Fibroblast of the aortic adventitia (primary cell): Measurements from ENCODE around the gene WNK1. TPM values are rescaled to one million over a fixed set of nuclear protein-coding genes. Genes with fewer than 3 reads are reported as not detected.

Source experiments
- DNase-seq: peaks from one replicate; pipeline ENCODE4 v3.0.0-alpha.2; 2010; ENCODE audit warnings: low read depth
- H3K4me3 ChIP-seq: 2 replicates; pipeline ENCODE4 v1.5.1; 2011; ENCODE audit warnings: low read depth, mild to moderate bottlenecking, control low read depth, low read length, moderate library complexity
- total RNA-seq: library from RNA; depleted of rRNA; stranded (reverse); fragments of >200 nt; gene quantifications from 2 replicates; pipeline ENCODE4 v1.2.3, GENCODE V29; 2012; ENCODE audit warnings: low replicate concordance
- TF ChIP-seq, protein P1 (sequence below): IDR thresholded peaks from 2 replicates; pipeline ENCODE4 v1.5.1; 2011; ENCODE audit warnings: mild to moderate bottlenecking, low read length, control low read depth, inconsistent platforms; ENCODE audit not compliant: insufficient read depth

Gene WNK1
- total RNA-seq, 1 donor = 91.7 TPM

GRCh38 chr12:862303-862911 lies 110.0 kb downstream of the WNK1 start:
- no peak for DNase-seq
- H3K4me3 ChIP-seq = no peak overlapping the region
- TF ChIP-seq, protein P1, sequence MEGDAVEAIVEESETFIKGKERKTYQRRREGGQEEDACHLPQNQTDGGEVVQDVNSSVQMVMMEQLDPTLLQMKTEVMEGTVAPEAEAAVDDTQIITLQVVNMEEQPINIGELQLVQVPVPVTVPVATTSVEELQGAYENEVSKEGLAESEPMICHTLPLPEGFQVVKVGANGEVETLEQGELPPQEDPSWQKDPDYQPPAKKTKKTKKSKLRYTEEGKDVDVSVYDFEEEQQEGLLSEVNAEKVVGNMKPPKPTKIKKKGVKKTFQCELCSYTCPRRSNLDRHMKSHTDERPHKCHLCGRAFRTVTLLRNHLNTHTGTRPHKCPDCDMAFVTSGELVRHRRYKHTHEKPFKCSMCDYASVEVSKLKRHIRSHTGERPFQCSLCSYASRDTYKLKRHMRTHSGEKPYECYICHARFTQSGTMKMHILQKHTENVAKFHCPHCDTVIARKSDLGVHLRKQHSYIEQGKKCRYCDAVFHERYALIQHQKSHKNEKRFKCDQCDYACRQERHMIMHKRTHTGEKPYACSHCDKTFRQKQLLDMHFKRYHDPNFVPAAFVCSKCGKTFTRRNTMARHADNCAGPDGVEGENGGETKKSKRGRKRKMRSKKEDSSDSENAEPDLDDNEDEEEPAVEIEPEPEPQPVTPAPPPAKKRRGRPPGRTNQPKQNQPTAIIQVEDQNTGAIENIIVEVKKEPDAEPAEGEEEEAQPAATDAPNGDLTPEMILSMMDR = no peak

GRCh38 chr12:863285-863684 lies 110.9 kb downstream of the WNK1 start:
- TF ChIP-seq, protein P1 = no peak
- H3K4me3 ChIP-seq = no peak overlapping the region
- DNase-seq = no peak

- TF ChIP-seq, protein P1 = no peak
- DNase-seq = no peak
- no peak overlapping the region for H3K4me3 ChIP-seq
These were observed 113.2 kb downstream of the WNK1 start for GRCh38 chr12:865614-866013.

DNA sequence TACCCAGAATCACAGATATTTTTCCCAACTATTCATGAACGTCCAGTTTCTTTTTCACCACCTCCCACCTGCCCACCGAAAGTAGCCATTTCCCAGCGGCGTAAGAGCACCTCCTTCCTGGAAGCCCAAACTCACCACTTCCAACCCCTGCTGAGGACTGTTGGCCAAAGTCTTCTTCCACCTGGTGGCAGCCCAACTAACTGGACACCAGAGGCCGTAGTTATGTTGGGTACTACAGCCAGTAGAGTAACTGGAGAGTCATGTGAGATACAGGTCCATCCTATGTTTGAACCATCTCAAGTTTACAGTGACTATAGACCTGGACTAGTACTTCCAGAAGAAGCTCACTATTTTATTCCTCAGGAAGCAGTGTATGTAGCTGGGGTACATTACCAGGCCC lies 115.5 kb downstream of the WNK1 start:
- no peak overlapping the region for H3K4me3 ChIP-seq
- no peak for DNase-seq
- TF ChIP-seq, protein P1 = no peak

- H3K4me3 ChIP-seq = no peak overlapping the region
- no peak for DNase-seq
- TF ChIP-seq, protein P1 = no peak
These were observed 116.3 kb downstream of the WNK1 start for GRCh38 chr12:868722-869121.

GRCh38 chr12:870378-870777 lies 118.0 kb downstream of the WNK1 start:
- no peak overlapping the region for H3K4me3 ChIP-seq
- TF ChIP-seq, protein P1 = no peak
- no peak for DNase-seq

DNA sequence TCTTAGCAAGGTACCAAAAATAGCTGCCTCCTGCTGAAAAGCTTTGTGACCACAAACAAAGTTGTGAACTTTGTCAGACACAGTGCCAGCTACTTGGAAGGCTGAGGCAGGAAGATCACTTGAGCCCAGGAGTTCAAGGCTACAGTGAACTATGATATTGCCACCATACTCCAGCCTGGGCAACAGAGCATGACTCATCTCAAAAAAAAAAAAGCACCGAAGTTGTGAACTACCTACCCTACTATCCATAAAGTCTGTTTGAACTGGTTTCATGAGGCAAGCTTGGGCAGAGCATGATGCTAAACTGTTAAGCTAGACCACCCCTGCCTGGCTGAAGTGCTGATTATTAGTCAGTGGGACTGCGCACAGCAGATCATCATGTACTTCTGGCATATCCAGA lies 121.6 kb downstream of the WNK1 start:
- DNase-seq = no peak
- TF ChIP-seq, protein P1 = no peak
- no peak overlapping the region for H3K4me3 ChIP-seq
